ENCODE data around the gene KLHDC7B. TPM values are rescaled to one million over a fixed set of nuclear protein-coding genes. Genes with fewer than 3 reads are reported as not detected.
"Not testable (repeated sequence)": the region's sequence is repeated elsewhere in the genome, so short reads cannot be mapped to it uniquely, and the experiment has no call there.

KLHDC7B gene
- total RNA-seq, 1 experiment from 2014 or later: not detected

- no peak for TF ChIP-seq CTCF (IDR thresholded peaks at IDR 0.05)
Measured at GRCh38 chr22:50531962-50532674, 13.6 kb upstream of the KLHDC7B start (continued).

- Mint-ChIP-seq H3K36me3 (no peaks in the 10 kb centered on the region), H3K27me3 (ENCODE audit: low read depth) (peaks cover 68% of the 10 kb centered on the region), H3K4me1 (peaks cover 9% of the 10 kb centered on the region), H3K4me3 (peak overlapping the region; percentile 60), H3K9me3 (no peaks in the 10 kb centered on the region), H3K27ac (no peak overlapping the region)
- CTCF ChIA-PET: interaction anchor here (1.2 to 1.6 kb wide), 2 partner anchors 167 to 242 kb away, joined by 3 to 5 read pairs; no protein-coding TSS in a partner anchor
- no peak for TF ChIP-seq ZNF232 (CRISPR knock-in tag; IDR thresholded peaks at IDR 0.05)
- no peak for TF ChIP-seq PREB (CRISPR knock-in tag; IDR thresholded peaks at IDR 0.05; ENCODE audit: borderline replicate concordance)
- no peak for TF ChIP-seq CBFB (CRISPR knock-in tag; IDR thresholded peaks at IDR 0.05; ENCODE audit: low read depth)
- no peak for TF ChIP-seq ZNF423 (CRISPR knock-in tag; IDR thresholded peaks at IDR 0.05)
- TF ChIP-seq NR3C1 (CRISPR knock-in tag; conservative IDR thresholded peaks at IDR 0.05; ENCODE audit: low read depth): no peak
- no peak for TF ChIP-seq FOXJ3 (CRISPR knock-in tag; IDR thresholded peaks at IDR 0.05; ENCODE audit: borderline replicate concordance)
- no peak for TF ChIP-seq ZNF532 (CRISPR knock-in tag; IDR thresholded peaks at IDR 0.05; ENCODE audit: borderline replicate concordance)
- no peak for TF ChIP-seq ERG (CRISPR knock-in tag; IDR thresholded peaks at IDR 0.05)
- no peak for TF ChIP-seq FOXP4 (CRISPR knock-in tag; IDR thresholded peaks at IDR 0.05)
- TF ChIP-seq NR2C2 (CRISPR knock-in tag; IDR thresholded peaks at IDR 0.05): no peak
- TF ChIP-seq ATF2 (CRISPR knock-in tag; IDR thresholded peaks at IDR 0.05; ENCODE audit: borderline replicate concordance, low read depth): no peak
- no peak for ATAC-seq
- DNase-seq (ENCODE audit: low spot score): no peak
- POLR2A ChIA-PET: interaction anchor here (0.7 kb wide), 1 partner anchor 35 kb away, joined by 3 read pairs; no protein-coding TSS in a partner anchor
Measured at GRCh38 chr22:50532824-50533796, 12.6 kb upstream of the KLHDC7B start.

- H3K4me1 Mint-ChIP-seq; DNase-seq (ENCODE audit: low spot score); POLR2A ChIA-PET; H3K36me3 Mint-ChIP-seq; H3K27ac Mint-ChIP-seq; H3K9me3 Mint-ChIP-seq; H3K4me3 Mint-ChIP-seq; ATAC-seq: not testable (repeated sequence)
- CTCF ChIA-PET: interaction anchor here (1.6 kb wide), 1 partner anchor 166 kb away, joined by 3 read pairs; no protein-coding TSS in a partner anchor
- H3K27me3 Mint-ChIP-seq (ENCODE audit: low read depth): peaks cover 64% of the 10 kb centered on the region
Measured at GRCh38 chr22:50533856-50534711, 11.6 kb upstream of the KLHDC7B start.
